Smooth muscle cell (in vitro differentiated cells): ENCODE data around the gene MAFG. TPM values are rescaled to one million over a fixed set of nuclear protein-coding genes. Genes with fewer than 3 reads are reported as not detected.
"Not testable (repeated sequence)": the region's sequence is repeated elsewhere in the genome, so short reads cannot be mapped to it uniquely, and the experiment has no call there.

Experiments
- DNase-seq: peaks from one replicate; lab custom pipeline; 2025; ENCODE audit not compliant: unreplicated experiment; lab: John Stamatoyannopoulos, UW
- H2AFZ ChIP-seq: fragments of 200-600 bp; sonication (generic); 2 replicates; pipeline ENCODE4 v1.6.0; 2016; ENCODE audit warnings: antibody characterized with exemption, low read depth, mild to moderate bottlenecking
- H3F3A ChIP-seq: fragments of 200-600 bp; sonication (generic); 2 replicates; pipeline ENCODE4 v1.6.0; 2017; ENCODE audit warnings: antibody characterized with exemption, low read depth
- H3K27ac ChIP-seq: fragments of 200-600 bp; sonication (generic); 2 replicates; pipeline ENCODE4 v1.5.1; 2016; ENCODE audit warnings: low read depth, mild to moderate bottlenecking
- H3K27me3 ChIP-seq: fragments of 200-600 bp; sonication (generic); 2 replicates; pipeline ENCODE4 v1.6.1; 2016; ENCODE audit warnings: low read depth, mild to moderate bottlenecking
- H3K36me3 ChIP-seq: fragments of 200-600 bp; sonication (generic); 2 replicates; pipeline ENCODE4 v1.5.1; 2016; ENCODE audit warnings: low read depth
- H3K4me1 ChIP-seq: fragments of 200-600 bp; sonication (generic); 2 replicates; pipeline ENCODE4 v1.5.1; 2016; ENCODE audit warnings: low read depth
- H3K4me2 ChIP-seq: fragments of 200-600 bp; sonication (generic); 2 replicates; pipeline ENCODE4 v1.6.0; 2016; ENCODE audit warnings: mild to moderate bottlenecking
- H3K4me3 ChIP-seq: fragments of 200-600 bp; sonication (generic); 2 replicates; pipeline ENCODE4 v1.5.1; 2016; ENCODE audit warnings: mild to moderate bottlenecking
- H3K79me2 ChIP-seq: fragments of 200-600 bp; sonication (generic); 2 replicates; pipeline ENCODE4 v1.6.0; 2016; ENCODE audit warnings: low read depth, mild to moderate bottlenecking
- H3K9ac ChIP-seq: fragments of 200-600 bp; sonication (generic); 2 replicates; pipeline ENCODE4 v1.6.0; 2016; ENCODE audit warnings: low read depth
- H3K9me3 ChIP-seq: fragments of 200-600 bp; sonication (generic); replicated peaks from 2 replicates; pipeline ENCODE4 v1.5.1; 2016; ENCODE audit warnings: low read depth
- H4K20me1 ChIP-seq: fragments of 200-600 bp; sonication (generic); 2 replicates; pipeline ENCODE4 v1.6.0; 2016; ENCODE audit warnings: low read depth
- WGBS: methylation state at CpG from one replicate; pipeline ENCODE4 v1.1.7; 2016; ENCODE audit warnings: low lambda C conversion rate; 5-methylcytosine and 5-hydroxymethylcytosine counted together
- polyA plus RNA-seq: library from polyadenylated mRNA; unstranded; fragments of >200 nt; fragmentation: Nextera tagmentation; extraction: Ambion mirVana; gene quantifications from 2 replicates; pipeline ENCODE4 v1.2.1, GENCODE V29; 2016
- total RNA-seq: library from RNA; depleted of rRNA; stranded (reverse); fragments of >200 nt; gene quantifications from 2 replicates; pipeline ENCODE4 v1.2.3, GENCODE V29; 2014
- TF ChIP-seq, protein P1 (sequence below): fragments of 200-600 bp; sonication (generic); IDR thresholded peaks from 2 replicates; pipeline ENCODE4 v1.5.1; 2017; ENCODE audit warnings: borderline replicate concordance, mild to moderate bottlenecking, antibody characterized with exemption; ENCODE audit not compliant: insufficient read depth, poor library complexity, severe bottlenecking

Gene MAFG
- total and polyA plus RNA-seq, 2 experiments from 2014 or later: 15.3 to 30.3 TPM

DNA sequence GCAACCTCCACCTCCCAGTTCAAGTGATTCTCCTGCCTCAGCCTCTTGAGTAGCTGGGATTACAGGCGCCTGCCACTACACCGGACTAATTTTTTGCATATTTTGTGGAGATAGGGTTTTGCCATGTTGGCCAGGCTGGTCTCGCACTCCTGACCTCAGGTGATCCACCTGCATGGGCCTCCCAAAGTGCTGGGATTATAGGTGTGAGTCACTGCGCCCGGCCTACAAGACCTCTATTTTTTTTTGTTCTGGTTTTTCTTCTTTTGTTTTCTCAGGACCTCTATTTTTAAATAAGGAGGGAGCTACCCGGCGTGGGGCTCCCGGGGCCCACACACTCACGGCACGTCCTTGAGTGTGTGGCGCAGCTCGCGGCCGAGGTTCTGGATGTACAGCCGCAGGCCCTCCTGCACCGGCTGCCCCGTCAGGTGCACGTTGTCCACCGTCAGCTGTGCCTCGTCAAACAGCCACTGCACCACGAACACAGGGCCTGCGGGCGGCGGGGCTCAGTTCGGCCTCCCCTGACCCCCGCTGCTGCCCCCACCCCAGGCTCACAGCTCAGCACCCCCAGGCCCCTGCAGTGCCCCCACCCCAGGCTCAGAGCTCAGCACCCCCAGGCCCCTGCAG is 27.6 kb upstream of the MAFG start:
- no peak overlapping the region for H3K4me2 ChIP-seq
- no peaks in the 10 kb centered on the region for H3K36me3 ChIP-seq
- DNase-seq: no peak
- H3K27ac ChIP-seq: no peak overlapping the region
- H3F3A ChIP-seq: no peaks in the 10 kb centered on the region
- H3K9ac ChIP-seq: no peak overlapping the region
- TF ChIP-seq, protein P1, sequence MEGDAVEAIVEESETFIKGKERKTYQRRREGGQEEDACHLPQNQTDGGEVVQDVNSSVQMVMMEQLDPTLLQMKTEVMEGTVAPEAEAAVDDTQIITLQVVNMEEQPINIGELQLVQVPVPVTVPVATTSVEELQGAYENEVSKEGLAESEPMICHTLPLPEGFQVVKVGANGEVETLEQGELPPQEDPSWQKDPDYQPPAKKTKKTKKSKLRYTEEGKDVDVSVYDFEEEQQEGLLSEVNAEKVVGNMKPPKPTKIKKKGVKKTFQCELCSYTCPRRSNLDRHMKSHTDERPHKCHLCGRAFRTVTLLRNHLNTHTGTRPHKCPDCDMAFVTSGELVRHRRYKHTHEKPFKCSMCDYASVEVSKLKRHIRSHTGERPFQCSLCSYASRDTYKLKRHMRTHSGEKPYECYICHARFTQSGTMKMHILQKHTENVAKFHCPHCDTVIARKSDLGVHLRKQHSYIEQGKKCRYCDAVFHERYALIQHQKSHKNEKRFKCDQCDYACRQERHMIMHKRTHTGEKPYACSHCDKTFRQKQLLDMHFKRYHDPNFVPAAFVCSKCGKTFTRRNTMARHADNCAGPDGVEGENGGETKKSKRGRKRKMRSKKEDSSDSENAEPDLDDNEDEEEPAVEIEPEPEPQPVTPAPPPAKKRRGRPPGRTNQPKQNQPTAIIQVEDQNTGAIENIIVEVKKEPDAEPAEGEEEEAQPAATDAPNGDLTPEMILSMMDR: no peak
- no peak overlapping the region for H3K4me3 ChIP-seq
- H3K27me3 ChIP-seq: peaks cover 17% of the 10 kb centered on the region
- no peaks in the 10 kb centered on the region for H3K4me1 ChIP-seq
- no peak overlapping the region for H2AFZ ChIP-seq
- no peaks in the 10 kb centered on the region for H3K79me2 ChIP-seq
- no peaks in the 10 kb centered on the region for H3K9me3 ChIP-seq
- no peaks in the 10 kb centered on the region for H4K20me1 ChIP-seq
- 90% methylated on average over 25 of the region's 26 CpGs for WGBS

DNA sequence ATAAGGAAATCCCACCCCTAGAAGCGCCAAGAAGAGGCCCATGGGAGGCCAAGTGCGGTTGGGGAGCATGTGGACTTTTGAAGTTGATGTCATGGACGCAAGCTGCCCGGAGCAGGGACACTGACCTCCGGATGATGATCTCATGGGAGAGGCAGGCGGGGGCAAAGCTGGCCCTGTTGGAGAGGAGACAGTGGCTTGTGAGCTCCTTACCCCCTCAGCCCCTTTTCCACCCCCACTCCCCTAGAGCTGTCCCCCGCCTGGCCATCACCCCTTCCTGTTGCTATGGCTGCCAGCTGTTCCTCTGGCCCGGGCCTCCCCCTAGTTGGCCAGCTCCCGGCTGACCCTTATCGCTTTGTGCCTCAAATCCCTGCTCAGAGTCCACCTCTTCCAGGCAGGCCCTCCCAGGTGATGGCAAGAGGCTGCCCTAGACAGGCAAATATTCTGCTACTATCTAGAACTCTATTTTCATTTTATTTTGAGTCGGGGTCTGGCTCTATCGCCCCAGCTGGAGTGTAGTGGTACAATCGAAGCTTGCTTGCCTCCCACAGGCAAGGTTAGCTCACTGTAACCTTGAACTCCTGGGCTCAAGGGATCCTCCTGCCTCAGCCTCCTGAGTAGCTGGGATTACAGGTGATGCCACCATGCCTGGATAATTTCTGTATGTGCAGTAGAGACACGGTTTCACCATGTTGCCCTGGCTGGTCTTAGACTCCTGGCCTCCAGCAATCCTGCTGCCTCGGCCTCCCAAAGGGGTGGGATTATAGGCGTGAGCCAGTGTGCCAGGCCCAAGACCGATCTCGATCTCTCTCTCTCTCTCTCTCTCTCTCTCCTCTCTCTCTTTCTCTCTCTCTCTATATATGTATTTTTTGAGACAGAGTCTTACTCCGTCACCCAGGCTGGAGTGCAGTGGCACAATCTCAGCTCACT is 26.9 kb upstream of the MAFG start:
- no peak for DNase-seq
- H2AFZ ChIP-seq: no peak overlapping the region
- no peaks in the 10 kb centered on the region for H3K9me3 ChIP-seq
- H3K4me2 ChIP-seq: no peak overlapping the region
- no peaks in the 10 kb centered on the region for H4K20me1 ChIP-seq
- H3K79me2 ChIP-seq: no peaks in the 10 kb centered on the region
- no peaks in the 10 kb centered on the region for H3F3A ChIP-seq
- 92% methylated on average over 19 of the region's 19 CpGs for WGBS
- no peaks in the 10 kb centered on the region for H3K4me1 ChIP-seq
- TF ChIP-seq, protein P1: no peak
- peaks cover 12% of the 10 kb centered on the region for H3K27me3 ChIP-seq
- no peaks in the 10 kb centered on the region for H3K36me3 ChIP-seq
- no peak overlapping the region for H3K9ac ChIP-seq
- H3K4me3 ChIP-seq: no peak overlapping the region
- no peak overlapping the region for H3K27ac ChIP-seq

DNA sequence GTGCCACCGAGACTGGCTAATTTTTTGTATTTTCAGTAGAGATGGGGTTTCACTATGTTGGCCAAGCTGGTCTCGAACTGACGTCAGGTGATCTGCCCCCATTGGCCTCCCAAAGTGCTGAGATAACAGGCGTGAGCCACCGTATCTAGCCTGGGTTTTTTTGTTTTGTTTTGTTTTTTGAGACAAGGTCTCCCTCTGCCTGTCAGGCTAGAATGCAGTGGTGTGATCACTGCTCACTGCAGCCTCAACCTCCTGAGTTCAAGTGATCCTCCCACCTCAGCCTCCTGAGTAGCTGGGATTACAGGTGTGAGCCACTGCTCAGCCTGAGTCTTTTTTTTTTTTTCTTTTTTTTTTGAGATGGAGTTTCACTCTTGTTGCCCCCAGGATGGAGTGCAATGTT is 25.9 kb upstream of the MAFG start:
- H3K9me3 ChIP-seq, H3K27ac ChIP-seq, H3K4me3 ChIP-seq, H3K36me3 ChIP-seq, H3K9ac ChIP-seq, H2AFZ ChIP-seq, H3K79me2 ChIP-seq, H3K27me3 ChIP-seq, DNase-seq, H4K20me1 ChIP-seq, H3K4me2 ChIP-seq, H3K4me1 ChIP-seq, H3F3A ChIP-seq: not testable (repeated sequence)
- WGBS: 75% methylated on average over 5 of the region's 5 CpGs

DNA sequence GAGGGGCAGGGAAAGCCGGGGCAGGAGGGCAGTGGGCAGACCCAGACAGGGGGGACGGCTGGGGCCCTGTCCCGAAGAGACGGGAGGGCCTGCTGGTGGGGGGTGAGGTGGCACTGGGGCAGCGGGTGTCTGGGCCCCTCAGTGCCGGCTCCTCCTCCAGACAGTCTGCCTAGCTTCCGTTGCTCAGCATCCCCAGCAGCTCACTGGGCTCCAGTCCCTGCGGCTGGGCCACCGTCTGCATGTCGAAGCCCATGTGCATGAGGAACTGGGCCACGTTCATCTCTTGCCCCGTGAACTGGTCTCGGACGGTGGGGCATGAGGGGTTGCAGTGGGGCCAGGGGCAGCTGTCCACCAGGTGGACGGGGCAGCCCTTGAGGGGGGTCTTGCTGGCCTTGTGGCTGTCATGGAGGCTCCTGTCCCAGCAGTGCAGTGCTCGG is 25.3 kb upstream of the MAFG start:
- no peak overlapping the region for H3K9ac ChIP-seq
- no peak overlapping the region for H3K4me3 ChIP-seq
- H3K27ac ChIP-seq: no peak overlapping the region
- no peaks in the 10 kb centered on the region for H3K36me3 ChIP-seq
- H3K4me1 ChIP-seq: no peaks in the 10 kb centered on the region
- TF ChIP-seq, protein P1: no peak
- H3K4me2 ChIP-seq: no peak overlapping the region
- H3K9me3 ChIP-seq: no peaks in the 10 kb centered on the region
- no peak overlapping the region for H2AFZ ChIP-seq
- no peaks in the 10 kb centered on the region for H4K20me1 ChIP-seq
- no peak for DNase-seq
- no peaks in the 10 kb centered on the region for H3K79me2 ChIP-seq
- WGBS: 82% methylated on average over 3 of the region's 16 CpGs
- H3F3A ChIP-seq: no peaks in the 10 kb centered on the region
- no peaks in the 10 kb centered on the region for H3K27me3 ChIP-seq
